ENCODE measurements around the gene GPR37L1. TPM values are rescaled to one million over a fixed set of nuclear protein-coding genes. Genes with fewer than 3 reads are reported as not detected.
A peak's percentile ranks its signal among the peaks of the same experiment; 100 is the strongest.

The GPR37L1 gene
- total RNA-seq, 4 donors from 2014 or later = 0.22 to 0.34 TPM; not detected in 2

DNA sequence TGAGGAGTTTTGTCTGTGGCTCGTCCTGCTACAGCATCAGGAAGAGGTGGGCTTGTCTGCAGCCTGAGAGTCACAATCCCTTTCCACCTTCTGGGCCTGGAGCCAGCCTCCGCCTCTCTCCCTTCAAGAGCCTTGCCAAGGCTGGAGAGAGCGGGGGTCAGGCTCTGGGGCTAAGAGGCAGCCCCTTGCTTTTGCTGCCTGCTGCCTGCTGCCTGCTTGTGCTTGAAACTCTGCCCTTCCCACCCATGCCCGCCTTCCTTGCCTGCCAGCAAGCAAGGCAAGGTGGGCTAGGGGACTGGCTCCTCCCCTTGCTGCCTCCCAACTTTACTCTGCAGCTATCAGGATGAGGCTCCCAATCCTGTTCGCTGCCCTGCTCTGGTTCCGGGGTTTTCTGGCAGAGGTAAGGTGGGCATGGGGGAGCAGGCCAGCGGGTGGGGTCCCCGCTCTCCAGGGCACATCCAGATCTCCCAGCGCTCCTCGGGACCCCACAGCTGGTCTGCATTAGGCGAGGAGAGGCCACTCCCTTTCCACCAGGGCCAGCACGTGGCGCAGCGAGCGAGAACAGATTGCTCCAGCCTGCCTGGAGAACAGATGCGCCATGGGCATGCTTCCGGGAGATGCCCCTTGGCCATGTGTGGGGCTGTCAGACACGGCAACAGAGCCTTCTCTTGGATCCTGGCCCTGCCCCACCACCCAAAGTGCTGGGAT is 45.1 kb downstream of the GPR37L1 start:
- H3K4me3 ChIP-seq (replicated peaks in 1 of 3) = no peak overlapping the region
- peak overlapping the region in 1 of 3 donors; percentile 32 for H3K27ac ChIP-seq
- peaks cover 3 to 5% of the 10 kb centered on the region in 2 donors for H3K4me1 ChIP-seq
- no peaks in the 10 kb centered on the region for H3K9me3 ChIP-seq
- intact Hi-C loops (cut with DNase I) = no loop called here
- H3K27me3 ChIP-seq = no peaks in the 10 kb centered on the region
- no peak for TF ChIP-seq CTCF (IDR thresholded peaks at IDR 0.05)
- no peak for TF ChIP-seq POLR2A (IDR thresholded peaks at IDR 0.05)
- peak; percentile 74 to 77 for DNase-seq
- no peaks in the 10 kb centered on the region for H3K36me3 ChIP-seq
- WGBS, 2 donors = 53 to 83% methylated on average over 11 to 12 of the region's 18 CpGs

DNA sequence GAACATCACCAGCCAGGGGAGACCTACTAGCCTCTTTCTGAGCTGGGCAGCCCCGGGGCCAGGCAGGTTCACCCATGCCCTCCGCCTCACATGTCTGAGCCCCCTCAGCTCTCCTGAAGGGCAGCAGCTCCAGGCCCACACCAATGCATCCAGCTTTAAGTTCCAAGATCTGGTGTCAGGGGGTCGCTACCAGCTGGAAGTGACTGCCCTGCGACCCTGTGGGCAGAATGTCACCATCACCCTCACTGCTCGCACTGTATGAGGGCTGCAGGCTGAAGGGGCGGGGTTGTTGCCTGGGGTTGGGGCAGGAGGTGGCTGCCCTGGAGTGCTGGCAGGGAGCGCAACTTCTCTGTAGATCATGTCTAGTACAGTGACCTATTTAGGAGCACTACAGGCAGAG is 46.1 kb downstream of the GPR37L1 start:
- H3K27ac ChIP-seq = no peak overlapping the region
- WGBS, 2 donors = 94 to 97% methylated on average over 4 to 5 of the region's 7 CpGs

DNA sequence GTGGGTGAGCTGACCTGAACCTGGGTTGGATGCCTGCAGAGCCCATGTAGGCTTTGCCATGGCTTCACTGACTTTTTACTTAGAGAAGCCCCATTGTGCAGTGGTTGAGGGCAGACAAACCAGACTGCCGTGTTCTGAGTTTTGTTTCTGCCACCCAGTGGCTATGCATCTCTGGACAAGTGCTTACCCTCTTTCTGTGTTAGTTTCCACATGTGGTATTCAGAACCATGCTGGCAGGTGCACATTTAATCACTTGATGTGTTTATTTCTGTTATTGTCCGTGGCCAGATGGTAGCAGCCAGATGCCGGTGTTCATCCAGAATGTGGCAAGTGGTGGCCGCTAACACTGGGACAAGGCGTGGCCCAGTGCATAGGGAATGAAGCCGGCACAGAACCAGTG is 48.0 kb downstream of the GPR37L1 start:
- no peaks in the 10 kb centered on the region for H3K9me3 ChIP-seq
- WGBS, 2 donors = 91 to 95% methylated on average over 6 of the region's 6 CpGs
- peaks cover 3 to 5% of the 10 kb centered on the region in 2 donors for H3K4me1 ChIP-seq
- no peaks in the 10 kb centered on the region for H3K27me3 ChIP-seq
- no peak for DNase-seq
- no peak overlapping the region for H3K4me3 ChIP-seq (replicated peaks in 1 of 3)
- no peak overlapping the region for H3K27ac ChIP-seq
- no peak for TF ChIP-seq CTCF (IDR thresholded peaks at IDR 0.05)
- no peak for TF ChIP-seq POLR2A (IDR thresholded peaks at IDR 0.05)
- no peaks in the 10 kb centered on the region for H3K36me3 ChIP-seq
- intact Hi-C loops (cut with DNase I) = no loop called here

More for the DNA sequence above, 46.1 kb downstream of the GPR37L1 start:
- Histone ChIP-seq H3K27me3 (no peaks in the 10 kb centered on the region), H3K4me3 (replicated peaks in 1 of 3) (no peak overlapping the region), H3K4me1 (peaks cover 3 to 5% of the 10 kb centered on the region in 2 donors), H3K36me3 (no peaks in the 10 kb centered on the region), H3K9me3 (no peaks in the 10 kb centered on the region)
- no peak for TF ChIP-seq CTCF (IDR thresholded peaks at IDR 0.05)
- TF ChIP-seq POLR2A (IDR thresholded peaks at IDR 0.05) = no peak
- no peak for DNase-seq
- intact Hi-C loops (cut with DNase I) = no loop called here

DNA sequence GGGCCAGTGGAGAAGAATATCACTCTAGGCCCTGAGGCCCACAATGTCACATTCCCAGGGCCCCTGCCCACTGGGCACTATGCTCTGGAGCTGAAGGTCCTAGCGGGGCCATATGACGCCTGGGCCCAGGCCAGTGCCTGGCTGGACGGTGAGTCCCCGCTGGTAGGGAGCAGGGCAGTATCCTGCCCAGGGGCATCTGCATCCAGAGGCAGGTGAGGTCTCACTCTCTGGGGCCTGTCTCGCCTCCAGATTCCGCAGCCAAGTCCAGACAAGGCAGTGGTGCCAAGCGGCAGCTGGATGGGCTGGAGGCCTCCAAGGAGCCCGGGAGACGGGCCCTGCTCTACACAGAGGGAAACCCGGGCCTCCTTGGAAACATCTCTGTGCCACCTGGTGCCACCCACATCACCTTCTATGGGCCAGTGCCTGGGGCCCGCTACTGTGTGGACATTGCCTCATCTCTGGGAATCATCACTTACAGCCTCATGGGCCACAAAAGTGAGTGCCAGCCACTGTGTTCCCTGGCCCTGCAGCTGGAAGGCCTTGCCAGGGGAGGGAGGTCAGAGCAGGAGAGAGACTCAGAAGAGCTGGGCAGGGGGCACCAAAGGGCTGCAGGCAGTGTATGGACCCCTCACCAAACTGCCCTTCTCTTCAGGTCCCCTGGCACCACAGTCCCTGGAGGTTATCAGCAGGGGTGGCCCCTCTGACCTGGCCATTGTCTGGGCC is 48.7 kb downstream of the GPR37L1 start:
- TF ChIP-seq CTCF (IDR thresholded peaks at IDR 0.05) (no peak), POLR2A (IDR thresholded peaks at IDR 0.05) (no peak)
- Histone ChIP-seq H3K4me1 (peaks cover 3 to 5% of the 10 kb centered on the region in 2 donors), H3K4me3 (replicated peaks in 1 of 3) (no peak overlapping the region), H3K27me3 (no peaks in the 10 kb centered on the region), H3K36me3 (no peaks in the 10 kb centered on the region), H3K27ac (no peak overlapping the region), H3K9me3 (no peaks in the 10 kb centered on the region)
- no peak for DNase-seq
- intact Hi-C loops (cut with DNase I) = no loop called here
- 96 to 98% methylated on average over 4 to 7 of the region's 11 CpGs for WGBS, 2 donors

GRCh38 chr1:202172015-202172355 is 49.3 kb downstream of the GPR37L1 start:
- Histone ChIP-seq H3K4me1 (peaks cover 3 to 5% of the 10 kb centered on the region in 2 donors), H3K9me3 (no peaks in the 10 kb centered on the region), H3K4me3 (replicated peaks in 1 of 3) (no peak overlapping the region), H3K27ac (no peak overlapping the region), H3K27me3 (no peaks in the 10 kb centered on the region), H3K36me3 (no peaks in the 10 kb centered on the region)
- TF ChIP-seq CTCF (IDR thresholded peaks at IDR 0.05) = no peak
- TF ChIP-seq POLR2A (IDR thresholded peaks at IDR 0.05) = no peak
- no peak for DNase-seq
- WGBS, 2 donors = 96 to 100% methylated on average over 3 to 4 of the region's 5 CpGs
- intact Hi-C loops (cut with DNase I) = no loop called here

All from thyroid gland (tissue), 4 donors.